ENCODE results near the gene INSRR. TPM values are rescaled to one million over a fixed set of nuclear protein-coding genes. Genes with fewer than 3 reads are reported as not detected.

The INSRR gene
- total RNA-seq, 1 donor from 2014 or later = 2.9 TPM

DNA sequence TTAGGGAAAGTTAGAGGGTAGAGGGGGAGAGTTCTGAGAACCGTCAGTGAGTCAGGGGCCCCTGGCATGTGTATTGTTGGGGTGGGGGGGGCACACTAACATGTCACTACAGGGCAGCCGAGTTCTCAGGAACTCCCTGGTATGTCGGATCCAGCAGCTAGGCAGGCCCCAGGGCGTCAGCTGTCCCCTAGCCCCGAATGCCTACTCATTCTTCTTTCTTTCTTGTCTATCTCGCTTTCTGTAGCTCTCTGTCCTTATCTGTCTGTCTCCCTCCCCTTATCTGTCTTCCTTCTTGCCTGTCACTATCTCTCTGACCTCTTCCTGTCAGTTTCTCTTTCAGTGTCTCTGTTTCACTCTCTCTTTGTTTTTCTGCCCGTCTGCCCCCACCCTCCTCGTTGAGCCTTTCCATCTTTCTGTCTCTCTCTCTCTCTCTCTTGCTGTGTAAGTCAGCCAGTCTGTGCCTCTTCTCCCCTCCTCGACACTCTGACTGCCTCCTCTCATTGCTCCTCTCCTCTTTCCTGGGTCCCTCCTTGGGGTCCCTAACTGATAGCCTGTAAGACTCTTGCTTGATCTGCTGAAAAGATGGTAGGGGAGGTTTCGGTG is 4.2 kb upstream of the INSRR start:
- no peak for DNase-seq (ENCODE audit: low spot score in 2 of 2)
- H3K27me3 ChIP-seq = peaks cover 13% of the 10 kb centered on the region
- H3K36me3 ChIP-seq = no peaks in the 10 kb centered on the region
- peaks cover 3 to 21% of the 10 kb centered on the region in 2 donors for H3K4me1 ChIP-seq
- no peaks in the 10 kb centered on the region for H3K9me3 ChIP-seq
- no peak overlapping the region for H3K27ac ChIP-seq
- TF ChIP-seq, protein P1, sequence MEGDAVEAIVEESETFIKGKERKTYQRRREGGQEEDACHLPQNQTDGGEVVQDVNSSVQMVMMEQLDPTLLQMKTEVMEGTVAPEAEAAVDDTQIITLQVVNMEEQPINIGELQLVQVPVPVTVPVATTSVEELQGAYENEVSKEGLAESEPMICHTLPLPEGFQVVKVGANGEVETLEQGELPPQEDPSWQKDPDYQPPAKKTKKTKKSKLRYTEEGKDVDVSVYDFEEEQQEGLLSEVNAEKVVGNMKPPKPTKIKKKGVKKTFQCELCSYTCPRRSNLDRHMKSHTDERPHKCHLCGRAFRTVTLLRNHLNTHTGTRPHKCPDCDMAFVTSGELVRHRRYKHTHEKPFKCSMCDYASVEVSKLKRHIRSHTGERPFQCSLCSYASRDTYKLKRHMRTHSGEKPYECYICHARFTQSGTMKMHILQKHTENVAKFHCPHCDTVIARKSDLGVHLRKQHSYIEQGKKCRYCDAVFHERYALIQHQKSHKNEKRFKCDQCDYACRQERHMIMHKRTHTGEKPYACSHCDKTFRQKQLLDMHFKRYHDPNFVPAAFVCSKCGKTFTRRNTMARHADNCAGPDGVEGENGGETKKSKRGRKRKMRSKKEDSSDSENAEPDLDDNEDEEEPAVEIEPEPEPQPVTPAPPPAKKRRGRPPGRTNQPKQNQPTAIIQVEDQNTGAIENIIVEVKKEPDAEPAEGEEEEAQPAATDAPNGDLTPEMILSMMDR (IDR thresholded peaks at IDR 0.05) = no peak
- no peak overlapping the region for H3K4me3 ChIP-seq
- intact Hi-C loops (cut with DNase I) = no loop called here

DNA sequence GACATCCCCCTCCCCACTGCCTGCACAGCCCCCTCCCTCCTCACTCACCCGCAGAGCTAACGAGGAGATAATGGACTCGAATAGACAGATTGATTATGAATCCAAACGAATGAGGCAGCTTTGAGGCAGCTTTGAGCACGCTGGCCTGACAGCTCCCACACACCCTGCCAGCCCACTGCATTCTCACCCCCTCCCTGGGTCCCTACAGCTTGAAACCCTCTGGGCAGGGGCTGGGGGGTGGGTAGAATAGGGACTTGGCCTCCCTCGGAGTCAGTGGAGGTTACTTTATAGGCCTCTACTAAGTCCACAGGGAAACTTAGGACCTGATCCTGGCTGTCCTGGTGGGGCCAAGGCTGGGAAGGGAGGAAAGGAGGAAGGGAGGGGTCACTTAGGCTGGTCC is 3.7 kb upstream of the INSRR start:
- intact Hi-C loops (cut with DNase I) = no loop called here
- peaks cover 3 to 21% of the 10 kb centered on the region in 2 donors for H3K4me1 ChIP-seq
- H3K27me3 ChIP-seq = peaks cover 13% of the 10 kb centered on the region
- no peaks in the 10 kb centered on the region for H3K9me3 ChIP-seq
- TF ChIP-seq, protein P1 (IDR thresholded peaks at IDR 0.05) = no peak
- H3K36me3 ChIP-seq = no peaks in the 10 kb centered on the region
- no peak overlapping the region for H3K4me3 ChIP-seq
- DNase-seq (ENCODE audit: low spot score in 2 of 2) = no peak
- no peak overlapping the region for H3K27ac ChIP-seq

DNA sequence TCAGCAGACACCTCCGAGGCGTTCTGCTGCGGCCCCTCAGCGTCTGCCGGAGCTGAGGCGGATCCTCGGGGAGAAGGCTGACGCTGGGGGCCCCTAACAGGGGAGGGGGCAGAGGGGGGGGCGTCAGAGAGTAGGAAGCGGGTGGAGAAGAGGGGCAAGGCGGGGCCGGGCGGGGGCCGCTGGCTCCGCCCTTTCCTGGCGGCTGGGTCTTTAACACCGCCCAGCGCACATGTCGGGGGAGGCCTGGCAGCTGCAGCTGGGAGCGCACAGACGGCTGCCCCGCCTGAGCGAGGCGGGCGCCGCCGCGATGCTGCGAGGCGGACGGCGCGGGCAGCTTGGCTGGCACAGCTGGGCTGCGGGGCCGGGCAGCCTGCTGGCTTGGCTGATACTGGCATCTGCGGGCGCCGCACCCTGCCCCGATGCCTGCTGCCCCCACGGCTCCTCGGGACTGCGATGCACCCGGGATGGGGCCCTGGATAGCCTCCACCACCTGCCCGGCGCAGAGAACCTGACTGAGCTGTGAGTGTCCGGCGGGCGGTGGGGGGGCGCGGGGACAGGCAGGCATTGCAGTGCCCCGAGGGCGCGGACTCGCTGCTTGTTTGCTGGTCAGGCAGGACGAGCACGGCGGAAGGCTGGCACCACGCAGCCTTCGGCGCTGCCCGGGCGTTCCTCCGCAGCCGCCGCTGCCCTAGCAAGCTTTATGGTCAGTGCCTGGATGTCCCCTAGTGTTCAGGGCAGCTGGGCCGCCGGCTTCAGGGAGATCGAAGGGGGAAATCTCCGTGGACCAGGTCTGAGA is 1.9 kb upstream of the INSRR start, which contains the start of gene NTRK1:
Gene NTRK1, plus strand, starts transcription at position 238 of the 796 bp plus-strand sequence. Its CDS starts 70 bp downstream, at position 308.
- Histone ChIP-seq H3K27me3 (peaks cover 13% of the 10 kb centered on the region), H3K36me3 (no peaks in the 10 kb centered on the region), H3K27ac (no peak within 1 kb of the TSS), H3K4me3 (peak within 1 kb of the TSS; percentile 20 to 49), H3K4me1 (peaks cover 3 to 21% of the 10 kb centered on the region in 2 donors), H3K9me3 (no peaks in the 10 kb centered on the region)
- TF ChIP-seq, protein P1 (IDR thresholded peaks at IDR 0.05) = no peak
- intact Hi-C loops (cut with DNase I) = no loop called here
- DNase-seq (ENCODE audit: low spot score in 2 of 2) = no peak

DNA sequence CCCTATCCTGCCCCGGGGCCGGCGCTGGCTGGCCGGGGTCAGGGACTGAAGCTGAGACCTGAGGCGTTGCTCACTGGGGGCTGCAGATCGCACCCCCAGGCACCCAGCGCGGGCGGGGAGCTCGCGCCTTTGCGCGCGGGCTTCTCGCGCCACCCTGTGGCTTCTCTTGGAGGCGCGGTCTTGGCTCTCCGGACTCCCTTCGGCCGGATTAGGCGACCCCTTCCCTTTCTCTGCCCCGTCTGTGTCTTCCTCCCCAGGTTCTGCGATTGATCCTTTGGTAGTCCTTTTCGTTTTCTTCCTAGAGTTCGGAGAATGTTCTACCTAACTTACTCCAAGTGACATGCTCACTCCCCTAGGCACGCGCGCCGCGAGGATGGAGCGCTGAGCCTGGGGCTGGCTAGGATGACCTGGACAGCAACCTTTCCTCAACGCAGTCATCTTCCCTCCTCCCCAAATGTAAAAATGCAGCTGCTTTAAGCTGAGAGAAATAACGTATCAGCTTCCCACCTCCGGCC is 1.3 kb upstream of the INSRR start:
- DNase-seq (ENCODE audit: low spot score in 2 of 2) = no peak
- no peaks in the 10 kb centered on the region for H3K36me3 ChIP-seq
- intact Hi-C loops (cut with DNase I) = no loop called here
- peaks cover 13% of the 10 kb centered on the region for H3K27me3 ChIP-seq
- TF ChIP-seq, protein P1 (IDR thresholded peaks at IDR 0.05) = peak; percentile 50 to 63 (median 63)
- H3K4me1 ChIP-seq = peaks cover 3 to 21% of the 10 kb centered on the region in 2 donors
- H3K27ac ChIP-seq = no peak overlapping the region
- H3K4me3 ChIP-seq = peak overlapping the region; percentile 20 to 49
- H3K9me3 ChIP-seq = no peaks in the 10 kb centered on the region

DNA sequence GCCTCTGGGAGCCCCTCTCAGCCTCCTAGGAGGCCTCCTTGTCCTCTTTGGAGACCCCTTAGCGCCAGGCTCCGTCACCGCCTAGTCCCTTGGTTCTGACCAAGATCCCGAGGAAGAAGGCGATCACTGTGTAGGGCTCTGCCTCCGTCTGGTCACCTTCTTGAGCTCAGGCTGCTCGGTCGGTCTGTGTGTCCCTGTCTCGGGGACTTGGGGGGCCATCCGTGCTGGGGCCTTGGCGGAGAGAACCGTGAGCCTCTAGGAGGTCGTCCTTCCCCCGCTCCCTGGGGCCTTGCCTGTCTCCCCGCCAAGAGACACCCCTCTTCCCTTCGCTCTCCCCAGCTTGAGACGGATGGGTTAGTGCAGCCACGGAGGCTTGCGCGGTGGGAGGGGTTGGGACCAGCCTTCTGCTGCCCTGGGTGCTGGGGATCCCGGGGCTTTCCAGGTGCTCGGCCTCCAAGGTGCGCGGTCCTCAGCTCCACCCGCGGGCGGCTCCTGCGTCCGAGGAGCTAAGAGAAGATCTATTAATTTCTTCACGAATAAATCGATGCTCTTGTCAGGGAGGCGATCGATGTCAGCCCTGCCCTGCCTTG is 701 bp upstream of the INSRR start:
- peaks cover 13% of the 10 kb centered on the region for H3K27me3 ChIP-seq

More for the DNA sequence above, 701 bp upstream of the INSRR start:
- DNase-seq (ENCODE audit: low spot score in 2 of 2) = no peak
- no peak overlapping the region for H3K27ac ChIP-seq
- intact Hi-C loops (cut with DNase I) = no loop called here
- TF ChIP-seq, protein P1 (IDR thresholded peaks at IDR 0.05) = no peak
- no peaks in the 10 kb centered on the region for H3K9me3 ChIP-seq
- no peaks in the 10 kb centered on the region for H3K36me3 ChIP-seq
- H3K4me1 ChIP-seq = peaks cover 3 to 21% of the 10 kb centered on the region in 2 donors
- H3K4me3 ChIP-seq = peak overlapping the region; percentile 20 to 49
